Left kidney (tissue), 2 donors: ENCODE measurements around the gene APOB. TPM values are rescaled to one million over a fixed set of nuclear protein-coding genes. Genes with fewer than 3 reads are reported as not detected.
"Not testable (repeated sequence)": the region's sequence is repeated elsewhere in the genome, so short reads cannot be mapped to it uniquely, and the experiment has no call there.

Experiments
- DNase-seq: peaks from one replicate; pipeline ENCODE4 v3.0.0-alpha.2; 2013
- polyA plus RNA-seq: library from polyadenylated mRNA; unstranded; fragments of 120-200 nt; gene quantifications from one replicate; pipeline ENCODE4 v1.2.1, GENCODE V29; 2013; ENCODE audit not compliant: insufficient read length

APOB gene
- polyA plus RNA-seq, 1 donor, result 5.3 TPM

GRCh38 chr2:21032338-21033236 lies 11.3 kb downstream of the APOB start:
- DNase-seq, result no peak

- DNase-seq, result no peak
Observed at GRCh38 chr2:21030983-21031968, 12.6 kb downstream of the APOB start.

- DNase-seq, result no peak
Observed at GRCh38 chr2:21029519-21029918, 14.4 kb downstream of the APOB start.

- DNase-seq, result not testable (repeated sequence)
Observed at GRCh38 chr2:21028951-21029350, 14.9 kb downstream of the APOB start.

- DNase-seq, result no peak
Observed at GRCh38 chr2:21028021-21028947, 15.6 kb downstream of the APOB start.

- DNase-seq, result no peak
Observed at GRCh38 chr2:21026479-21027282, 17.2 kb downstream of the APOB start.

GRCh38 chr2:21025690-21026478 lies 18.0 kb downstream of the APOB start:
- DNase-seq, result no peak

GRCh38 chr2:21024722-21025389 lies 19.0 kb downstream of the APOB start:
- DNase-seq, result no peak

GRCh38 chr2:21024198-21024597 lies 19.7 kb downstream of the APOB start:
- no peak for DNase-seq

GRCh38 chr2:21023419-21024181 lies 20.3 kb downstream of the APOB start:
- DNase-seq, result no peak

GRCh38 chr2:21022792-21023367 lies 21.0 kb downstream of the APOB start:
- no peak for DNase-seq

- no peak for DNase-seq
Observed at GRCh38 chr2:21021430-21021829, 22.4 kb downstream of the APOB start.

GRCh38 chr2:21020668-21021288 lies 23.1 kb downstream of the APOB start:
- DNase-seq, result no peak

GRCh38 chr2:21020031-21020667 lies 23.7 kb downstream of the APOB start:
- no peak for DNase-seq

GRCh38 chr2:21019678-21020021 lies 24.2 kb downstream of the APOB start:
- DNase-seq, result no peak

GRCh38 chr2:21019000-21019677 lies 24.7 kb downstream of the APOB start:
- no peak for DNase-seq

- DNase-seq, result no peak
Observed at GRCh38 chr2:21018290-21018689, 25.6 kb downstream of the APOB start.
